Measurements from ENCODE around the gene PODNL1. TPM values are rescaled to one million over a fixed set of nuclear protein-coding genes. Genes with fewer than 3 reads are reported as not detected.

Gene PODNL1
- total RNA-seq, 2 donors from 2014 or later, result 0.81 TPM; not detected in 1

- Mint-ChIP-seq H3K27ac (no peak overlapping the region), H3K27me3 (ENCODE audit: low read depth) (no peaks in the 10 kb centered on the region), H3K4me3 (no peak overlapping the region), H3K9me3 (no peaks in the 10 kb centered on the region), H3K4me1 (ENCODE audit: low read depth) (peaks cover 41% of the 10 kb centered on the region), H3K36me3 (ENCODE audit: insufficient read depth in 2 of 2) (no peaks in the 10 kb centered on the region)
- DNase-seq, result peak in 1 of 2 donors; percentile 35
- no peak for ATAC-seq (replicated peaks in 1 of 2)
These were observed 55.4 kb downstream of the PODNL1 start for GRCh38 chr19:13882836-13883235.

- H3K4me1 Mint-ChIP-seq (ENCODE audit: low read depth), result peaks cover 38% of the 10 kb centered on the region
- no peaks in the 10 kb centered on the region for H3K27me3 Mint-ChIP-seq (ENCODE audit: low read depth)
- H3K27ac Mint-ChIP-seq, result peak overlapping the region; percentile 65
- H3K9me3 Mint-ChIP-seq, result no peaks in the 10 kb centered on the region
- no peak for ATAC-seq (replicated peaks in 1 of 2)
- no peaks in the 10 kb centered on the region for H3K36me3 Mint-ChIP-seq (ENCODE audit: insufficient read depth in 2 of 2)
- no peak for DNase-seq
- peak overlapping the region; percentile 75 to 76 for H3K4me3 Mint-ChIP-seq
These were observed 55.8 kb downstream of the PODNL1 start for GRCh38 chr19:13882419-13882795.

DNA sequence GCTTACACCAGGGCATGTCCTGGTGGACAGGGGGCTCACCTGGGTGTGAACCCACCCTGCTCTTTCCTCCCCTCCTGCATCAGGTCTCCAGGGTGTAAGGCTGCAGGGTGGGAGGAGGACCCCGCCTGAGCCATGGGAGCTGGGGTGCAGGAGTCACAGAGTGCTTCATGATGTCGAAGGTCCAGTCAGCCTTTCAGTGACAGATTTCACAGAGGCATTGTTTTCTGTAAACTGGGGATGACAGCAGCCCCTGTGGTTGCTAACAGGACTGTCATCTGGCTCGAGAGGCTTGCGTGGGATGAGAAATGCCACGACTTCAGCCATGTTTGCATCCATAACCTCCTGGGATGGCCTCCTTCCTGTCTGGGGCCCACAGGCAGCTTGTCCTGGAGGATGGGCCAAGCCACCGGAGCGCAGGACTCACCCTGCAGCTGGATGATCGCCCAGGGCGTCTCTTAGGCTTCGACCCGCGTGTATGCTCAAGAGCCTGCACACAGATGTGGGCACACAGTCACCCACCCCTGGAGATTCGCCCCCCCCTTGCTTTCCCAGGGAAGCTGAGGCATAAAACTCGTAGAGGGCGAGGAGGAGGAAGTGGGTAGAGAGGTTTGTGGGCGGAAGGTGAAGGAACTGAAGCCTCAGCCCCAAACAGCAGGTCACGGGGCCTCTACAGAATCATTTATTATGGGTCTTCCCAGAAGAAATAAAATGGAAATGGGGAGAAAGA lies 56.4 kb downstream of the PODNL1 start:
- Mint-ChIP-seq H3K27ac (peak overlapping the region; percentile 65), H3K36me3 (ENCODE audit: insufficient read depth in 2 of 2) (no peaks in the 10 kb centered on the region), H3K4me3 (peak overlapping the region; percentile 75 to 76), H3K27me3 (ENCODE audit: low read depth) (no peaks in the 10 kb centered on the region), H3K9me3 (no peaks in the 10 kb centered on the region), H3K4me1 (ENCODE audit: low read depth) (peaks cover 34% of the 10 kb centered on the region)
- ATAC-seq (replicated peaks in 1 of 2) (peak; percentile 31 to 53), DNase-seq (peak; percentile 55 to 56)

DNA sequence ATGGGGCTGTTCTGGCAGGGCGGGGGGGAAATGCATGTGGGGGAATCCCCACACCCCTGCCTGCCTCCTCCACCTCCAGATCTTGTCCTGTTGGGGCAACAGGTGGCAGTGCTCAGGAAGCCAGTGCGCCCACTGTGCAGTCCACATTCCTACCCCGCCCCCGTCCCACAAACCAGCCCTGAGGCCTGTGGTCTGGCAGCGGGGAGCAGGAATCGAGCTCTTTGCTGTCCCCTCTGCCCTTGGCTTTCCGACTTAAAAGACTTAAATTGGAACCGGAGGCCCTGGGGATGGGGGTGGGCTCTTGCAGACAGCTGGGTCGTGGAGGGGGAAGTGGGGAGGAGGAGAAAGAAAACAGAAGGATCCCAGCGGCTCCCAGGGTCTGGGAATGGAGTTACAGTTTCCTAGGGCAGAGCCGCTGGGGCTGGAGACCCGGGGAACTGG lies 56.9 kb downstream of the PODNL1 start:
- no peaks in the 10 kb centered on the region for H3K36me3 Mint-ChIP-seq (ENCODE audit: insufficient read depth in 2 of 2)
- H3K4me3 Mint-ChIP-seq, result peak overlapping the region; percentile 75 to 76
- ATAC-seq (replicated peaks in 1 of 2) (no peak), DNase-seq (no peak)
- H3K4me1 Mint-ChIP-seq (ENCODE audit: low read depth), result peaks cover 34% of the 10 kb centered on the region
- H3K9me3 Mint-ChIP-seq, result no peaks in the 10 kb centered on the region
- H3K27ac Mint-ChIP-seq, result peak overlapping the region; percentile 57
- no peaks in the 10 kb centered on the region for H3K27me3 Mint-ChIP-seq (ENCODE audit: low read depth)

Other genes starting within 250 kb of the PODNL1 start
- 10 to 100 TPM; 37.6 to 42.2 TPM for gene MRI1, start 173.9 kb downstream of the PODNL1 start, total RNA-seq
- gene C19orf53, start 164.0 kb downstream of the PODNL1 start, total RNA-seq, result 10 to 100 TPM; 76.5 to 88.1 TPM
- gene ZSWIM4, start 143.0 kb downstream of the PODNL1 start, total RNA-seq, result 10 to 100 TPM; 11.1 to 12.0 TPM
- 1 to 10 TPM; 3.1 to 3.8 TPM for gene NANOS3, start 61.3 kb downstream of the PODNL1 start, total RNA-seq
- gene BRME1, start 32.3 kb downstream of the PODNL1 start, total RNA-seq, result 10 to 100 TPM; 13.2 to 15.7 TPM
- gene CC2D1A, start 32.2 kb downstream of the PODNL1 start, total RNA-seq, result 10 to 100 TPM; 39.4 to 44.7 TPM
- gene DCAF15, start 14.1 kb upstream of the PODNL1 start, total RNA-seq, result 10 to 100 TPM; 62.9 to 79.8 TPM
- 10 to 100 TPM; 11.4 to 11.9 TPM for gene RFX1, start 67.9 kb upstream of the PODNL1 start, total RNA-seq
- not detected for gene RLN3, start 89.7 kb upstream of the PODNL1 start, total RNA-seq
- gene IL27RA, start 93.3 kb upstream of the PODNL1 start, total RNA-seq, result 10 to 100 TPM; 67.0 to 75.2 TPM
- gene PALM3, start 123.7 kb upstream of the PODNL1 start, total RNA-seq, result under 1 TPM in 1 of 2 donors, not detected in 1; 0.10 TPM
- gene MISP3, start 134.4 kb upstream of the PODNL1 start, total RNA-seq, result 1 to 10 TPM; 4.6 to 5.8 TPM
- not detected for gene C19orf67, start 147.4 kb upstream of the PODNL1 start, total RNA-seq
- 10 to 100 TPM; 41.6 to 77.1 TPM for gene SAMD1, start 152.3 kb upstream of the PODNL1 start, total RNA-seq
- 10 to 100 TPM; 67.7 to 75.0 TPM for gene PRKACA, start 179.3 kb upstream of the PODNL1 start, total RNA-seq
- gene ASF1B, start 198.2 kb upstream of the PODNL1 start, total RNA-seq, result 10 to 100 TPM; 71.3 to 84.4 TPM